Left ventricle myocardium inferior (tissue), 1 donor: ENCODE data around the gene SMPD2. TPM values are rescaled to one million over a fixed set of nuclear protein-coding genes. Genes with fewer than 3 reads are reported as not detected.

Experiments used
- DNase-seq: peaks from one replicate; pipeline ENCODE4 v3.0.0-alpha.2; 2020
- H3K27ac ChIP-seq: fragments of 200-600 bp; replicated peaks from 2 replicates; pipeline ENCODE4 v1.8.0; 2021
- H3K27me3 ChIP-seq: fragments of 200-600 bp; 2 replicates; pipeline ENCODE4 v1.8.0; 2021; ENCODE audit warnings: low read depth
- H3K36me3 ChIP-seq: fragments of 200-600 bp; 2 replicates; pipeline ENCODE4 v1.8.0; 2021
- H3K4me1 ChIP-seq: fragments of 200-600 bp; 2 replicates; pipeline ENCODE4 v1.8.0; 2021
- H3K4me3 ChIP-seq: fragments of 200-600 bp; 2 replicates; pipeline ENCODE4 v1.8.0; 2021; ENCODE audit warnings: mild to moderate bottlenecking, moderate library complexity
- H3K9me3 ChIP-seq: fragments of 200-600 bp; replicated peaks from 2 replicates; pipeline ENCODE4 v1.8.0; 2021
- intact Hi-C: fragments of 100-400 bp; cut with micrococcal nuclease; formaldehyde crosslinking; loops from one replicate; pipeline ENCODE4 v1.11.0; 2022
- total RNA-seq: library from RNA; stranded (reverse); fragmentation: NEBNext Ultra II Directional; extraction: Animal tissue kit (Norgen Biotek cat#: 25700); gene quantifications from one replicate; pipeline ENCODE4 v1.2.1, GENCODE V29; 2021
- TF ChIP-seq, protein P1 (sequence below): fragments of 200-600 bp; IDR thresholded peaks from 2 replicates; pipeline ENCODE4 v1.8.0; 2021; ENCODE audit warnings: antibody characterized with exemption, mild to moderate bottlenecking, borderline replicate concordance
- donor health status: DM: no; HTN: yes; CAD: no; lungs with severe emphysema.

Gene SMPD2
- total RNA-seq, 1 donor from 2014 or later, result 3.5 TPM

DNA sequence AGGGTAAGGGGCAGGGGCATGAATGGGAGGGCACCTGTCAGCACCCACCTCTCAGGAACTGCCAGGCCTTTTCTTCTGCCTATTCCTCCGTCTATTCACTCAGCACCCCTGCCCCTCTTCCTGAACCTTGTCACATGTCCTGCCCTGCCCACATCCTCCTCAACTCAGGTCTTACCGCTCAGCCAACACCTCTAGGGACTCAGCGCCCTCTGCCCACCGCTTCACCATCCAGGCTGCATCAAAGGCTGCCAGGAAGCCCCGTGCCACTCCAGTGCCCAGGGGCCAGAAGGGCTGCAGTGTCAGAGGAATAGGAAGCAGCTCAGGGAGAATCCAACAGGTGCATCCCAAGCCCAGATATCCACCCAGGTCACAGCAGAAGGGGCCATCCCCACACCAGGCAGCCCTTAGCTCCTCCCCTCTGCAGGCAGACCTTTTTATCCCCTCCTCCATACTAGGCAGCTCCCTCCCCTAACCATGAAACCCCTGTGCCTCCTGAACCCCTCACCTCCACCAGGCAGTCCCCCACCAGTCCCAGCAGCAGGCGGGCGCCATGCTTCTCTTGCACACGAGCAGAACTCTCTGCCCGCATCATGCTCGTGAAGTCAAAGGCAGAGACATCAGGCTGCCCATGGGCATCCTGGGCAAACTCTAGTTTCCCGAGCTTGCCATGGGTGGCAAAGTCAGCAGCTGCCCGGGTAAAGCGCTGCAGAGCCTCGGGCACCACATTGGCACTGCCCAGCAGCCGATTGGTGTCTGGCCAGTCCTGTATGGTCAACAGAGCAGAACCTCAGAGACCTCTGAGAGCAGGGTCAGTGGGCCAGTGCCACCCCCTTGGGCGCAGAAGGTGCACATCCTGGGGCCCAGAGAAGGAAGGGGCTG is 9.5 kb downstream of the SMPD2 start:
- intact Hi-C loops, result no loop called here
- no peak overlapping the region for H3K4me3 ChIP-seq
- peaks cover 14% of the 10 kb centered on the region for H3K36me3 ChIP-seq
- H3K27ac ChIP-seq, result no peak overlapping the region
- peaks cover 16% of the 10 kb centered on the region for H3K4me1 ChIP-seq
- no peaks in the 10 kb centered on the region for H3K9me3 ChIP-seq
- TF ChIP-seq, protein P1, sequence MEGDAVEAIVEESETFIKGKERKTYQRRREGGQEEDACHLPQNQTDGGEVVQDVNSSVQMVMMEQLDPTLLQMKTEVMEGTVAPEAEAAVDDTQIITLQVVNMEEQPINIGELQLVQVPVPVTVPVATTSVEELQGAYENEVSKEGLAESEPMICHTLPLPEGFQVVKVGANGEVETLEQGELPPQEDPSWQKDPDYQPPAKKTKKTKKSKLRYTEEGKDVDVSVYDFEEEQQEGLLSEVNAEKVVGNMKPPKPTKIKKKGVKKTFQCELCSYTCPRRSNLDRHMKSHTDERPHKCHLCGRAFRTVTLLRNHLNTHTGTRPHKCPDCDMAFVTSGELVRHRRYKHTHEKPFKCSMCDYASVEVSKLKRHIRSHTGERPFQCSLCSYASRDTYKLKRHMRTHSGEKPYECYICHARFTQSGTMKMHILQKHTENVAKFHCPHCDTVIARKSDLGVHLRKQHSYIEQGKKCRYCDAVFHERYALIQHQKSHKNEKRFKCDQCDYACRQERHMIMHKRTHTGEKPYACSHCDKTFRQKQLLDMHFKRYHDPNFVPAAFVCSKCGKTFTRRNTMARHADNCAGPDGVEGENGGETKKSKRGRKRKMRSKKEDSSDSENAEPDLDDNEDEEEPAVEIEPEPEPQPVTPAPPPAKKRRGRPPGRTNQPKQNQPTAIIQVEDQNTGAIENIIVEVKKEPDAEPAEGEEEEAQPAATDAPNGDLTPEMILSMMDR, result no peak
- DNase-seq, result no peak
- H3K27me3 ChIP-seq, result no peaks in the 10 kb centered on the region

DNA sequence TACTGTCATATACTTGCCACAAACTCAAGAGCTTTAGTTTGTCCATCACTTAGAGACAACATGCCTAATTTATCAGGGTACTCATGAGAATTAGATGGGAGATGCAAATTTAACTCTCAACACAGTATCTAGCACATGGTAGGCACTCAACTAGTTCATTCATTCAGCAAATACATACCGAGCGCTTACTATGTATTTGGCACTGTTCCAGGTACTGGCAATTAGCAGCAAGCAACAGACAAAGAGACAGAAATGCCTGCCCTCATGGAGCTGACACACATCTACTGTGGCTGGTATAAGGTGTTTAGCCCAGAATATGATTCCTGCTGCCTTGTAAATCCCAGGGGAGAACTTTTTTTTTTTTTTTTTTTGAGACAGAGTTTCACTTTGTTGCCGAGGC is 10.3 kb downstream of the SMPD2 start:
- Histone ChIP-seq H3K4me3 (no peak overlapping the region), H3K4me1 (peaks cover 24% of the 10 kb centered on the region), H3K27me3 (no peaks in the 10 kb centered on the region), H3K9me3 (no peaks in the 10 kb centered on the region), H3K27ac (no peak overlapping the region), H3K36me3 (peaks cover 6% of the 10 kb centered on the region)
- TF ChIP-seq, protein P1, result no peak
- no peak for DNase-seq
- intact Hi-C loops, result no loop called here

DNA sequence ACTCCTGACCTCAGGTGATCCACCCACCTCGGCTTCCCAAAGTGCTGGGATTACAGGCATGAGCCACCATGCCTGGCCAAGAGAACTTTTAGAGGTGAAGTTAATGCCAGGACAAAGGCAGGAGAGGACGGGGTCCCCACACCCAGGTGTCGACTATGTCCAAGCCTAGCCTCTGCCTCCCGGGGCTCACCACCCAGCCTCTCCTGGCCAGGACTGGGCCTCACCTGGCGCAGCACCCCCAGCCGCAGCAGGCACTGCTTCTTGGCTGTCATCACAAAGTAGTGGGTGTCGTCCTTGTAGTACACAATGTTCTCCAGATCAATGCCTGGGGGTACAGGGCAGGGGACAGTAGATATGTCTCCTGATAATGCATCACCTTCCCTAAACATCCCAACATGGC is 10.9 kb downstream of the SMPD2 start:
- Histone ChIP-seq H3K27ac (no peak overlapping the region), H3K36me3 (peaks cover 2% of the 10 kb centered on the region), H3K4me3 (no peak overlapping the region), H3K4me1 (peaks cover 29% of the 10 kb centered on the region), H3K27me3 (no peaks in the 10 kb centered on the region), H3K9me3 (no peaks in the 10 kb centered on the region)
- TF ChIP-seq, protein P1, result no peak
- DNase-seq, result no peak
- intact Hi-C loops, result no loop called here

DNA sequence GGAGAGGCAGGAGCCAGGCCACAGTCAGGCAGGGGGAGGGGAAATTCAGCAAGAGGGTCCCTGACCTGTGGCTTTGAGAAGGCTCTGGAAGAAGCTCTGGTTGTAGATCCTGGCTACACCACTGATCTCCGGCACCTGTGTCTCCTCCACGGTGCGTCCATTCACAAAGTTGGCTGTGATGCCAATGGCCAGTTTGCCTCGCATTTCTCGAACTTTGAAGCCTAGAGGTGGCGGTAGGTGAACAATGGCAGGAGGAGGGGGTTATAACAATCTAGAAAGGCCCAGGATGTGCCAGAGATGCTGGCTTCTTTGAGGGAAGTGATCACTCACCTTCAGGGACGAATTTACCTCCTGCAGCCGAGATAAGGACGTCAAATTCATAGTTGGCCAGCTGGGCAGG is 11.7 kb downstream of the SMPD2 start:
- H3K36me3 ChIP-seq, result no peaks in the 10 kb centered on the region
- no peaks in the 10 kb centered on the region for H3K9me3 ChIP-seq
- H3K27ac ChIP-seq, result no peak overlapping the region
- TF ChIP-seq, protein P1, result no peak
- H3K27me3 ChIP-seq, result no peaks in the 10 kb centered on the region
- H3K4me1 ChIP-seq, result peaks cover 37% of the 10 kb centered on the region
- DNase-seq, result no peak
- H3K4me3 ChIP-seq, result no peak overlapping the region
- intact Hi-C loops, result no loop called here

DNA sequence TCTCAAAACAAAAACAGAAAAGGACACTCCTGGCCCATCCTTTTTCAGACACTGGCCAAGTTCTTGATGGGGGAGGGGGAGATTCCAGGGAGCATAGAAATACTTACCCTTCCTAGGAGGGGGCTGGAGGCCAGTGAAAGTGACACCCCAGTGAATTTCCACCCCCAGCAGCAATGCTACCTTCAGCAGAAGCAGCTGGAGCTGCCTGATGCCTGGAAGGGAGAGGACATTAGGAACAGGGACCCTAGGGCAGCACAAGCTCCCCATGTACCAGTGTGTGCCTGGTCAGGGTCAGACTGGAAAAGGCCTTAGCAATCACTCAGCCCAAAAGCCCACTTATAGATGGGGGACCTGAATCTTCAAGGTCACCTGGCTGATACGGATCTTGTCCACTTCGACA is 12.6 kb downstream of the SMPD2 start:
- Histone ChIP-seq H3K4me3 (no peak overlapping the region), H3K27me3 (no peaks in the 10 kb centered on the region), H3K27ac (no peak overlapping the region), H3K36me3 (no peaks in the 10 kb centered on the region), H3K9me3 (no peaks in the 10 kb centered on the region), H3K4me1 (peaks cover 45% of the 10 kb centered on the region)
- DNase-seq, result no peak
- TF ChIP-seq, protein P1, result no peak
- intact Hi-C loops, result no loop called here
